IPS-NIHi7 (cell line): Measurements from ENCODE around the gene NUDT4B.
"Not testable (repeated sequence)": the region's sequence is repeated elsewhere in the genome, so short reads cannot be mapped to it uniquely, and the experiment has no call there.

ENCODE experiments used
- DNase-seq: peaks from one replicate; pipeline ENCODE4 v3.0.0; 2012; ENCODE audit warnings: mixed read lengths; ENCODE audit errors: extremely low spot score

NUDT4B gene

DNA sequence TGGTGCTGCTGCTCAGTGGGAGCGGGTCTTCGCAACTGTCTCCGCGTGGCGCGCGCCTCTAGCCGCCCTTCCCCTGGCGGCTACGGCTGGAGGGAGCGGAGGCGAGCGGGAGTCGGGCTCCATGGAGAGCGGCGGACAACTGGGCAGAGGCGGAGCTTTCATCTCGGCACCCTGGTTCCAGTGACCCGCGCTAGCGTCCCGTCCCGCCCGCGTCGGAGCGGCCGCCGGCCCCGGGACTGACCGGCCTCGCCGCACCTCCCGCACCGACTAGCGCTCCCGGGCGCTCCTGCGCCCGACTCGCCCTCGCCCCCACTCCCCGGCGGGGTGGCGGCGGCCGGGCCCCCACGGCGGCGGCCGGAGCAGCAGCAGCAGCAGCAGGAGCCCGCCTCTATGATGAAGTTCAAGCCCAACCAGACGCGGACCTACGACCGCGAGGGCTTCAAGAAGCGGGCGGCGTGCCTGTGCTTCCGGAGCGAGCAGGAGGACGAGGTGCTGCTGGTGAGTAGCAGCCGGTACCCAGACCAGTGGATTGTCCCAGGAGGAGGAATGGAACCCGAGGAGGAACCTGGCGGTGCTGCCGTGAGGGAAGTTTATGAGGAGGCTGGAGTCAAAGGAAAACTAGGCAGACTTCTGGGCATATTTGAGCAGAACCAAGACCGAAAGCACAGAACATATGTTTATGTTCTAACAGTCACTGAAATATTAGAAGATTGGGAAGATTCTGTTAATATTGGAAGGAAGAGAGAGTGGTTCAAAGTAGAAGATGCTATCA is at the start of gene NUDT4B:
TSS of gene NUDT4B (plus strand) at position 212 of the 772 bp plus-strand sequence. CDS start at position 391, 179 bp downstream.
- not testable (repeated sequence) for DNase-seq

DNA sequence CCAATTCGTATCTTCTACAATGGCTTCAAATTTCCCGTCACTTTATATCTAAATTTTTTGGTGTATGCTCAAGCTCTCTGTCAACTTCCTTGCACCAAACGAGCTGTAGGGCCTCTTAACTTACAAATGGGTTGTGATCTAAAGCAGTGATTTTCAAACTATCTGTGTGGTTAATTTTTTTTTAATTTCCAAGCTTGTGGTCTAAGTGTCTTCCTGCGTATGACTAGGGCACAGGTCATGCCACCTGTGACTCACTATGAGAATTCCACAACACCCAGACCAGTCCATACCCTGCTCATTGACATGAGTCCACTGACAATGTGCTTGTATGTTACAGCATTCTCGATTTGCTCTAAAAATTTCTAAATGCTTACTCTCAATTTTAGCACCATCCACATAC is 49.2 kb upstream of the NUDT4B start:
- DNase-seq, result not testable (repeated sequence)

GRCh38 chr1:148702242-148702641 is 46.3 kb upstream of the NUDT4B start:
- DNase-seq, result not testable (repeated sequence)

DNA sequence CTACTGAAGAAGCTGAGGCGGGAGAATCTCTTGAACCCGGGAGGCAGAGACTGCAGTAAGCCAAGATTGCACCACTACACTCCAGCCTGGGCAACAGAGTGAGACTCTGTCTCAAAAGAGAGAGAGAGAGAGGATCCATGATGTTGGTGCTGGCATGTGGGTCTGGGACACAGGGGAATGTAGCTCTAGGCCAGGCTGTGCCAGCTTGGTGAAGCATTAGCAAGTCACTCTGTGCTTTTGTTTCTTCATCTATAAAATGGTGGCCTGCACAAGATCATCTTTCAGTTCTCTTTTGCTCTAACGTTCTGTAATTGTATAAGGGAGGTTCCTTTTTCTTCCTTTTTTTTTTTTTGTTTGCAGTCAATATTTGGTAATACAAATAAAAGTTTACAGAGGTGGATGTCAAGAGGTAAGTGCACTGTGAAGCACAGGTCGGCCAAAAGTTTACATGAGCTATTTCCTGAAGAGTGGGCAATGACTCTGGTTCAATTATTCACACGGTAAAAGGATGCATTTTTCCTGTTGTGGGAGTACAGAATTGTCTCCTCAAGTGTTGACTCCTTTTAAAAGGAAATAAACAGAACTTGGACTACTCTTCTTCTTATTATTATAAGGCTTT is 44.5 kb upstream of the NUDT4B start:
- not testable (repeated sequence) for DNase-seq

- not testable (repeated sequence) for DNase-seq
Observed at GRCh38 chr1:148705316-148705948, 43.1 kb upstream of the NUDT4B start.

DNA sequence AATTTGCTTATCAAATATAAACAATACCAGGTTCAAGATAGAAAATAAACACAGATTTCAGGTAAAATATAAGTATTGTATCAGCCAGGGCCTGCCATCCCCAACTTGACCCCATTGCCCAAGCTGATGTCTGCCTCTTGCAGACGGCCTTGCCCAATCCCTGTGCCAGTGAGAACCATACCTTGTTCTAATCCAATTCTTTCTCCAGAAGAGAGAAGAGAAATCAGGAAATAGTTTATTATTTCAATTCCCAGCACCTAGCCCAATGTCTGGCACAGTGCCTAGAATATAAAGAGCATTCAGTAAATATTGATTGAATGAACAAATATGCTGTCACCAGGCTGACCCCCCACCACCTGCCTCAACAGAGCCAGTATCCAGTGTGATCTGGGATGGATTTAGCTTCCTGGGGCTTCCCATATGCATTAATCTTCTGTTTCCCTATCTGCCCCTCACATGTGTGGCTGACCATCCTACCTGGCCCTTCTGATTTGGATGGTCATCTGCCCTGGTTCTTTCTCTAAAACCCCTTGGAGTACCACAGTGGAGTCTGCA is 39.7 kb upstream of the NUDT4B start:
- DNase-seq, result not testable (repeated sequence)

DNA sequence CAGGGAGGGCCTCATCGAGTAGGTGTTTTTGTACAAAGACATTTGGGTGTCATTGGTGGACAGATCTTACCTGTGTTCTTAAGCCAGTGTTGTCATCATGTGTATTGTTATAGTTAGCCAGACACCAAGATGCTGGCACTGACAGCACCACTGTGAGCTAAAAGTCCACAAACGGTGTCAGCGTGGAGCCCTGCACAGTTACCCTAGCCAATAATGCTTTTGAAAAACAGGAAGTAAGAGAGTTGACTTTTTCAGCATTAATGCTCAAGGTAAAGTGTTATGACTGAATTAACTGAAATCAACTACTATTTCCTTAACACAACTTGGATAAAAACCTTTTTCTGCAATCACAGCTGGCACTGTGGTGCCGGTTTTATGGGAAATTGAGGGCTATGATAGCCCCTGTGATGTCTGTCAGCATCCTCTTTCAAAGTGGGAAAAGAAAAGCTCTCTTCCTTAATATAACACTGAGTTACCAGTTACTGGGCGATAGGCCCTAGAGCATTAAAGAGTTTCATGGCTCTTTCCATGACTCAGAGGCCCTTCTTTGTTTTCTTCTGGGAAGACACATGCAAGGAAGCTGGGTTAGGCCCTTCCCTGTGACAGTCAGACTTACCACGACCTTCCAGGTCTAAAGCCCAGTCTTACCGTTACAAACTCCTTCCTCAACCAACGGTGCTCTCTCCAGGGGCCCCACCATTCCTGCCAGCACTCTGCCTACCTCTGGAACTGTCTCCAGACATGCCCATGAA is 37.6 kb upstream of the NUDT4B start:
- not testable (repeated sequence) for DNase-seq

DNA sequence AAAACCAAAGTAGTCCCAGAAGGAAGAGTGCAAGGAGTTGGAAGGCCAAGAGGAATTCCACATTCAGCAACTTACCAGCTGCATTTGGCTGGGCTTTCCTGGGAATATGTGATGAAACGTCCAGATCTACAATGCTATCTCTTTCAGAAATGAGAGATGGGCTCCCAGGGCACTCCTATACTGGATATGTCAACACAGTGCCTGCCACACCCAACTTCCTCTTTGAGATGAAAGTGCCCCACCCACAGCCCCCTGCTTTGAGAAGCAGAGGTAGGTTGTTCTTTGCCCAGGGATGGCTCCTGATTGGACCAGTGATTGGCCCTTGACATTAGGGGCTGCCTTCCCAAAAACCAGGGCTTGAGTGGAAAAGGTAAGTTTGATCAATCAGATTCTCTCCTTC is 36.2 kb upstream of the NUDT4B start:
- not testable (repeated sequence) for DNase-seq

- DNase-seq, result not testable (repeated sequence)
Observed at GRCh38 chr1:148715518-148715917, 33.1 kb upstream of the NUDT4B start.

- DNase-seq, result not testable (repeated sequence)
Observed at GRCh38 chr1:148716966-148717520, 31.5 kb upstream of the NUDT4B start.

GRCh38 chr1:148720918-148721317 is 27.7 kb upstream of the NUDT4B start:
- DNase-seq, result not testable (repeated sequence)

GRCh38 chr1:148722758-148723157 is 25.8 kb upstream of the NUDT4B start:
- DNase-seq, result not testable (repeated sequence)

GRCh38 chr1:148723515-148723914 is 25.1 kb upstream of the NUDT4B start:
- not testable (repeated sequence) for DNase-seq

DNA sequence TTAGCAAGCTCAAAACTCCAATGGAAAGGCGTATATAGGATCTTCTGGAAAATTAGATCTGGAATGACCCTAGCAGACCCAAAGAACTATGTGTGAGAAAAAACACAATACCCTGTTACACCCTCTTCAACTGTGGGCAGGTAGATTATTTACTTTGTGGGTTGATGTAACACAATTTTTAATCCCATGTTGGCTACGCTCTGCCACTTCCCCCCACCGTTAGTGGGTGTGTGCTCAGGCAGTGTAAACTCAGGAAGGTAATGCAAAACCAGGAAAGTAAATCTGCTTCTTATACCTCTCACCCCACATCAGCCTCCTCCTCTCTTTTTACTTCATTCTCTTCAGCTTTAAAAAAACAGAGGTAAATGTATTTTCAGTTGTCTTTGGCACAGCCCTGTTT is 23.7 kb upstream of the NUDT4B start:
- DNase-seq, result not testable (repeated sequence)

DNA sequence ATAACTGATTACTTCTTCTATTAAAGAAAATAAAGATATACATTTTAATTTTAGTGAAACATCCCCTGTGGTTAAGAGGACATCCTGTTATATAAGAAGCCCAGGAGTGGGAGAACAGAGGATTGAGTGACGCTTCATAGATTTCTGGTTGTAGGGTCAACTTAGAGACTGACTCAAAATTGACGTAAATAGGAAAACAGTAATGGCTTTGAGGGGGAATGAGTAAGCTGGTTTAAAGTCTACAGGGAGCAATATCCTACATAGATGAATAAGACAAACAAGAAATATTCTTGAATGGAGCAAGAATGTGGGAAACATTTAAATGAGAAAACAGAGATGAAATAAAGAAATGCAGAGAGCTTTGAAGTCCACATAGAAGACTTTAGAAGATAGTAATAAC is 20.7 kb upstream of the NUDT4B start:
- not testable (repeated sequence) for DNase-seq

DNA sequence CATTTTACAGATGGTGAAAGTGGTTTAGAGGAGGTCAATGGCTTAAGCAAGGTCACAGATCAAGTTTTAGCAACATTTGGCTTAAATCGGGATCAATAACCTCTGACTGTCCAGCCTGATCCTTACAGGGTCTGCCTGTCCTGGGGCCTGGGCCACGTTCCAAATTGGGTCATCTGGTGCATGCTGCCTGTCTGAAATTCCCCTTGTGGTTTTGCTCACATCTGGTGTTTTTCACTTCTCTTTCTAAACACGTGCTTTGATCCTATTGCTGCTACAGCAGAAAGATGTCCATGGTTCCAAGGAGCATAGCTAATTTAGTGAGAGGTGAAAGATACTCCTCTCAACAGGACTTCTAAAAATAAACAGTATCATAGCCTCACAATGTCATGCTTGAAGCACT is 19.4 kb upstream of the NUDT4B start:
- DNase-seq, result not testable (repeated sequence)

GRCh38 chr1:148729541-148729940 is 19.0 kb upstream of the NUDT4B start:
- DNase-seq, result not testable (repeated sequence)

DNA sequence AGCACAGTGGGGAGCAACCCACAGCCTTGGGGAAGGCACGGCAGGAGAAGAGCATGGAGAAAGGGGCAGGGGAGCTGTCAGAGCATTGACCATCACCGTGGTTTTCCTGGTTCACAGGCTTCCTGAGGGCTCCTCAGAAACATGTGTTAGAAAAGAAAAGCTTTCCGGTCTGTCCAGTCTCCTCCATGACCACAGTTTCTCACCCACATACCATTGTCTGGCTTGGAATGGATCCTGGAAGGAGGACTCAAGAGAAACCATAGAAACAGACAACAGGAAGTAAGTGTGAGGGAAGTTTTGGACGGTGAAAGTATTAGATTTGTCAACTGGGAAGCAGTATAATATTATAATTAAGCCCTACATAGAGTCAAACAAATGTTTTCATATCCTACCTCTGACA is 16.3 kb upstream of the NUDT4B start:
- not testable (repeated sequence) for DNase-seq

- DNase-seq, result not testable (repeated sequence)
Observed at GRCh38 chr1:148733585-148734310, 14.8 kb upstream of the NUDT4B start.

GRCh38 chr1:148734311-148734662 is 14.3 kb upstream of the NUDT4B start:
- not testable (repeated sequence) for DNase-seq

- not testable (repeated sequence) for DNase-seq
Observed at GRCh38 chr1:148735538-148735937, 13.0 kb upstream of the NUDT4B start.
